ENCODE measurements around the gene DOCK8.
"Not testable (repeated sequence)": the region's sequence is repeated elsewhere in the genome, so short reads cannot be mapped to it uniquely, and the experiment has no call there.

DOCK8 gene

DNA sequence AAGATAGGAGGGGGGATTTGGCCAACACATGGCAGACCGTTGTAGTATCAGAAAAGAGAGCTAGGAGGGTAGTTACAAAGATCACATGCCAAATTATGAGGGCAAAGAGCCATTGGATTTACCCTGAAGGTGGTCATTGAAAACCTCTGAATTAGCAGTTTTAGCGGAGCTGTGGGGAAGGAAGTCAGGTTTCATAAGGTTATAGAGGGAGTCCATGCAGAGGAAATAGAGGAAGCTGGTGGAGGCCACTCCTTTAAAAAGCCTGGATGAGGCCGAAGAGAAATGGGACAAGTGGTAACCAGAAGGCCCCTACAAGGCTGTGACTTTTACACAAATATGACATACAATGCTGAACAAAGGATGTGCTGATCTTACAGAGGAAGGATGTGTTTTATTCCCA lies 13.2 kb downstream of the DOCK8 start:
- DNase-seq: no peak

DNA sequence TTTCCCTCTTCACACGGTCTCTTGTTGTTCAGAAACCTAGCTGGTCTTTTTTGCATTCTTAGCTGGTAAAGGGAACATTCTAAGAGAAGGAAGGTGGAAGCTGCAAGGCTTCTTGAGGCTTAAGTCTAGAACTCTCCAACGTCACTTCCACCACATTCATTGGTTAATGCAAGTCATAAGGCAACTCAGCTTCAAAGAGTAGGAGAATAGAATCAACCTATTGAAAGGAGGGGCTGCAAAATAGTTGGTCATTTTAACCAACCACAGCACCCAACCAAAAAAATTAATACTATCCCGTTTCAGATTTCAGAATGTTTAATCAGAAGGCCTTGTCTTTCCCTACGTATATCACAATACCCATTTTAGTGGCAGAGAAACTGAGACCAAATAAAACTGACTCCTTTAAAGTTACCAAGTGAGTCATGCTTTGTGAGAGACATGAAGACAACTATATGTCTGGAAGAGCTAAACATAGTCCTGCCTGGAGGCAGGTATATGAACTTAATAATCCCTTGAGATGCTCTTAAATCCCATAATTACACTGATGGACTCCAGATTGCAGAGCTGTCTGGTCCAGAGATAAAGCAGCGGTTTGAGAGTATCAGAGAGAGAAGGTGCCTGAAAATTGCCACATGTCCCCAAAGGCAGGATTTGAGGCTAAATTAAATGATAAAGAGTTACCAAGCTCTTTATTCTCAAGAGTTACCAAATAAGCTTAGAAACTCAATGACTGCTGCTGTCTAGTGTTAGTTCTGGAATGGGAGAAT lies 14.4 kb downstream of the DOCK8 start:
- DNase-seq: no peak

- not testable (repeated sequence) for DNase-seq
Observed at GRCh38 chr9:231625-232024, 17.0 kb downstream of the DOCK8 start.

GRCh38 chr9:233708-234107 lies 19.0 kb downstream of the DOCK8 start:
- DNase-seq: not testable (repeated sequence)

GRCh38 chr9:237141-237857 lies 22.6 kb downstream of the DOCK8 start:
- no peak for DNase-seq

- no peak for DNase-seq
Observed at GRCh38 chr9:237858-238345, 23.2 kb downstream of the DOCK8 start.

DNA sequence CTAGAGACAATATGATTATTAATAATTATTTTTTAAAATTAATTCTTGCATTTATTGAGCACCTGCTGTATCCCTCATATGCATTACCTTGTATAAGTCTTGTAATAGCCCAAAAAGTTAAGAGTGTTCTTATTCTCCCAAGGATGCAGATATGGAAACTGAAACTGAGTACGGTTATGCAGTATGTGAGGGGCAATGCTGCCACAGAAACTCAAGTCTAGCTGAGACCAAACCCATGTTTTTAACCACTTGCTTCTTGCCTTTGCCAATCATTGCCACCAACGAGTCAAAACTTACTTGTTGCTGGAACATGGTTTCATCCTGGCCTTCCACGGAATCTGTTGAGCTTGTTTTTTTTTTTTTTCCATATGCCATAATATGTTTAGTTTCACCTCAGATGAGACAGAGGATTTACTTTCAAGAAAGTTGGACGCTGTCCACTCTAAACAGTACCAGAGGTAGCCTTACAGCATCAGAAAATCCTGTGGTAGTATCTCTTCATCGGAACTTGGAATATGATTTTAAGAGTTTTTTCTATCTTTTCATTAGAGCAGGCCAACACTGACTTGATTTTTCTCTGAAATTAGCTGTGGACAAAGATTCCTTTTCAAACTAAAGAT lies 27.9 kb downstream of the DOCK8 start:
- DNase-seq: no peak

GRCh38 chr9:248278-248961 lies 33.8 kb downstream of the DOCK8 start:
- DNase-seq: no peak

DNA sequence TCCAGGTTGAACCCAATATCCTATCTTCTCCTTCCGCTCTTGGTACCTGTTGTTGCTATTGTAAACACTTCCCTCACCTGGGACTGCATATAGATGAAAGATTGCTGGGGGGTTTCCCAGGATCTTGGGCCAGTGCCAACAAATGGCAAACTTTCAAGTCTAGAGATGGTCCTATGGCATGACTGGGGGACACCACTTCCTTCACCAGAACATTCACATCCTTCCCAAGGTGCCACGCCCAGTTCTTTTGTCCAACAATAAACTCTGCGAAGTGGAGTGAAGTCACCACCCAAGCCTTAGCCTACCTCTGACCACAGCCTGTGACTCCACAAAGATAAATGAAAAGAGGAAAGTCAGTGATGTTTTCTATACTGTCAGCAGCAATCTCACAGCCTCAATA lies 34.4 kb downstream of the DOCK8 start:
- no peak for DNase-seq

- DNase-seq: no peak
Observed at GRCh38 chr9:250039-250438, 35.4 kb downstream of the DOCK8 start.

GRCh38 chr9:250625-251024 lies 36.0 kb downstream of the DOCK8 start:
- no peak for DNase-seq

- DNase-seq: no peak
Observed at GRCh38 chr9:251398-251797, 36.7 kb downstream of the DOCK8 start.

- DNase-seq: no peak
Observed at GRCh38 chr9:253539-253938, 38.9 kb downstream of the DOCK8 start.

- DNase-seq: no peak
Observed at GRCh38 chr9:254516-254915, 39.9 kb downstream of the DOCK8 start.

- DNase-seq: no peak
Observed at GRCh38 chr9:257957-258356, 43.3 kb downstream of the DOCK8 start.

GRCh38 chr9:259405-260404 lies 45.0 kb downstream of the DOCK8 start:
- DNase-seq: no peak

- no peak for DNase-seq
Observed at GRCh38 chr9:264231-264630, 49.6 kb downstream of the DOCK8 start.

GRCh38 chr9:265209-265870 lies 50.7 kb downstream of the DOCK8 start:
- no peak for DNase-seq

DNA sequence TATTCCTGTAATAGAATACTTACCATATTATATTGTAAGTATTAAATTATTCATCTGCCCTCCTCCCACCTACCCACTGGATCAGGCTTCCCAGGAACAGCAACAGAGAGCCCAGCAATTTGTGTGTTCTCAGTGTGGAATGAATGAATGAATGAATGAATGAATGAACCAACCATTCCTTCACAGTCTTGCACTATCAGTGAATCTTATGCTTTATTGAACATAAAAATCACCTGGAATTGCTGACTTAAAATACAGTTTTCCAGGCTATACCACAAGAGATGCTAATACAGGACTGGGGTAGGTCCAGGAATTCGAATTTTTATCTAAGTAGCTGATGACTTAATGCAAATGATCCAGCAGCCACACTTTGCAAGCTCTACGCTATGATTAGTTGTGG lies 51.6 kb downstream of the DOCK8 start:
- DNase-seq: no peak

DNA sequence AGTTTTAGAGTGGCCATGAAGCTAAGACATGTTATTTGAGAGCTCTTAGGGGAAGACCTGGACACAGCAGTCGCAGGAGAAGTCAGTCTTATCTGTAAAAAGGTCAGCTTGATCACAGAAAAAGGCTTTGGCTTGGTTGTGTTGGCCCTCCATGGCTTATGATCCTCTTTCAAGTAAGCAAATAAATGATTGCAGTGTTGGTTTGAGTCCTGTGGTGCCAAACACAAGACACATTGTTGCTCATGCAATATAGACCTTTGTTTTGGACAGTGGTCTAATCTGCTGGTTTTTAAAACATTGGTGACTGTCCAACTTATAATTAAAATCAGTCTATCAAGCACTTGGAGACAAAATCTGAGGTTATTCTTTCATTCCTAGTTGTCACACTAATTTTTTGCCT lies 54.0 kb downstream of the DOCK8 start:
- no peak for DNase-seq

- DNase-seq: no peak
Observed at GRCh38 chr9:269081-269711, 54.5 kb downstream of the DOCK8 start.
